Purkinje cell (primary cell): Measurements from ENCODE around the gene TMEM145. TPM values are rescaled to one million over a fixed set of nuclear protein-coding genes. Genes with fewer than 3 reads are reported as not detected.

Experiments used
- polyA plus RNA-seq: library from polyadenylated mRNA; unstranded; fragments of >200 nt; fragmentation: Nextera tagmentation; gene quantifications from 2 replicates; pipeline ENCODE4 v1.2.1, GENCODE V29; 2014

TMEM145 gene
- polyA plus RNA-seq: 7.7 and 7.8 TPM in 2 replicates

DNA sequence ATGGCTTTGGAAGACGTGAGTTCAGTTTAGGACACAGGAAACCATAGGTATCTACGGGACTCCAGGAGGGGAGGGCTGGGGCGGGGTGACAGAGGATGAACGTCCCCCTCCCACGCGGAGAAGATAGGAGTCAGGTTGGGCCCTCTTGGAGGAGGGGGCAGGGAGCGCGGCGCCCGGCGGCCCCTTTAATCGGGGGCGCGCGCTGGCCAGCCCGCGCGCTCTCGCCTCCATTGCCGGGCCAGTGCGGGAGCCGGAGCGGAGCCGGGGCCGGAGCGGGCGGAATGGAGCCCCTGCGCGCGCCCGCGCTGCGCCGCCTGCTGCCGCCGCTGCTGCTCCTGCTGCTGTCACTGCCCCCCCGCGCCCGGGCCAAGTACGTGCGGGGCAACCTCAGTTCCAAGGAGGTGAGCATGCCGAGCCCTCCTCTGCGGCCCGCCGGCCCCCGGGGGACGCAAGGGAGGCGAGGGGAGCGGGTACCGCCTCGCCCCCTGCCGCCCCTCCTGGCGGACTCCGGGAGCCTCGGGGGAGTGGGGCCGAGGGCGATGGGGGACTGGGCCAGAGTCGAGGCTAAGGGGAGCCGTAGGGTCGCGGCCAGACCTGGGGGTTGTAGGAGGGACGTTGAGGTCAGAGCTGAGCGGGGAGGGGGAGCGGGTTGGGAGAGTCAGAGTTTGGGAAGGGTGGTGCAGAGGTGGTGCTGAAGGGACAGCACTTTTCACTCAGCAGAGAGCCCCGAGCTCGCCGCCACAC lies at the start of gene TMEM145:
TSS of gene TMEM145 (plus strand) at position 214 of the 744 bp plus-strand sequence. CDS start at position 282, 68 bp downstream.

DNA sequence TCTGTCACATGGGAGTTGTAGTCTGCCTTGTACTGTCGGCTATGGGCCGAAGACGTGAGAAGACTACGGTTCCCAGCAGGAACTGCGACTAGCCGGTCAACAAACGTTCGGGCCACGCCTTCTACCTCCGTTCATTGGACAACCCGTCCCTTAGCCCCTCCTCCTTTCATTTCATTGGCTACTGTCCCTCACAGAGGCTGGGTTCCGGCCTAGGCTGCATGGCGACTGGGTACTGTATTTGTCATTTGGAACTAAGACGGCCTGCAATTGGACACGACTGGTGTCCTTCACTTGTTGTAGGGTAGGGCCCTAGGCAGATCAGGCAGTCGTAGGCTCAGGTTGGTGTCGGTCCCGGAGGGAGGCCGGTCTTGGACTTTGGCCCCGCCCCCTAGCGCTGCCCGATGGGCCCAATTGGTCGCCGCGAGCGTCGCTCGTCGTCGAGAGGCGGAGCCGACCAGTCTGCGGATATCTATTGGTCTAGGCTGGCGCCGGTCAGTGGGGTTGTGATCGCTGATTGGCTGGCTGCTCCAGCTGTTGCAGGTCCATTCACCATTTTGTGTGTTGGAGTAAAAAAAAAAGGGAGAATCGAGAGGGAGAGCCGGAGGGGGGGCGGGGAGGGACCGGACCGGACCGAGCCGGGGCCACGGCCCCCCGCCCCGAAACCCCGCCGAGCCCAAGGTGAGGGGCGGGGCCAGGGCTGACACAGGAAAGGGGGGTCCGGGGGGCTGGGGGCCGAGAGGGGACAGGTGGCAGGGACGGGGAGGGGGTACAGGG lies 44.2 kb upstream of the TMEM145 start, which contains the start of gene CIC:
TSS of gene CIC (plus strand) at position 549 of the 774 bp plus-strand sequence. CDS start 2,532 bp downstream, outside the sequence.

GRCh38 chr19:42301646-42302203 lies 11.4 kb upstream of the TMEM145 start, which contains the start of gene PRR19:
Gene PRR19 (plus strand): TSS chr19:42302132. CDS start chr19:42309585, 7,453 bp downstream.

DNA sequence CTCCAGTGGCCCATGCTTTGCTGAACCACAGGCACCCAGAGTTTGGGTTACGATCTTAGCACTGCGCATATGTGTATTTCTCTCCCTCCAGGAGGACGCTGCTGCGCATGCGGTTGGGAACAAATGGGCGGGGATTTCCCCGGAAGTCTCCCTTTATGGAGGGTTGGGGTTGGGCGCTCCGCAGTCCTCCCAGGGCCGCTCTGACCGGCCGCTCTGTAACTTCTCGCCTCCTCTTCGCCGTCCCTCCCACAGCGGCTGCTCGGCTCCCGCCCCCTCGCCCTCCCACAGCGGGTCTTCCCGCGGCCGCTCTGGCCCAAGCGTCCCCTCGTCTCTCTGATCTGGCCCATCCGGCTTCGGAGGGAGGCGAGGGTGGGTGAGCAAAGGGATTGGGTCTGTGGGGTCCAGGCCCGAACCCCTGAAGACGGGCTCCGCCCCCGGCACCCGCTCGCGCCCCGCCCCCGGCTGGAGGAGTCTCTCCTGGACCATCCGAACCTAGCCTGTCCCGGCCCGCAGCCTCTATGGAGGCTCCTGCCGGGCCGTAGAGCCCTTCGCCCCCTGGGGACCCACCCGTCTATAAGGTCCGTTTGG lies 12.3 kb downstream of the TMEM145 start, which contains the start of gene MEGF8:
TSS of gene MEGF8 (plus strand) at position 328 of the 588 bp plus-strand sequence. CDS start 609 bp downstream, outside the sequence.

Other genes starting within 250 kb of the TMEM145 start
- gene GRIK5, start 243.1 kb upstream of the TMEM145 start, polyA plus RNA-seq: 0.29 and 0.40 TPM in 2 replicates
- gene ZNF574, start 237.1 kb upstream of the TMEM145 start, polyA plus RNA-seq: 1.5 and 1.8 TPM in 2 replicates
- 0.56 TPM in 1 of 2 replicates, not detected in the other for gene POU2F2, start 180.9 kb upstream of the TMEM145 start, polyA plus RNA-seq
- gene DEDD2, start 95.6 kb upstream of the TMEM145 start, polyA plus RNA-seq: 7.2 and 13.2 TPM in 2 replicates
- gene ZNF526, start 93.0 kb upstream of the TMEM145 start, polyA plus RNA-seq: 0.23 and 0.84 TPM in 2 replicates
- gene GSK3A, start 70.7 kb upstream of the TMEM145 start, polyA plus RNA-seq: 5.4 and 7.3 TPM in 2 replicates
- not detected in 2 replicates for gene ERF, start 58.2 kb upstream of the TMEM145 start, polyA plus RNA-seq
- gene CIC, start 44.1 kb upstream of the TMEM145 start, polyA plus RNA-seq: 0.52 and 0.62 TPM in 2 replicates
- not detected in 2 replicates for gene PRR19, start 11.2 kb upstream of the TMEM145 start, polyA plus RNA-seq
- gene PAFAH1B3, start 10.7 kb upstream of the TMEM145 start, polyA plus RNA-seq: 18.3 and 25.0 TPM in 2 replicates
- 1.2 and 2.8 TPM in 2 replicates for gene MEGF8, start 12.3 kb downstream of the TMEM145 start, polyA plus RNA-seq
- gene CNFN, start 77.0 kb downstream of the TMEM145 start, polyA plus RNA-seq: 10.5 and 29.7 TPM in 2 replicates
- not detected in 2 replicates for gene LIPE, start 114.1 kb downstream of the TMEM145 start, polyA plus RNA-seq
- gene CXCL17, start 129.6 kb downstream of the TMEM145 start, polyA plus RNA-seq: not detected in 2 replicates
- gene CEACAM1, start 215.2 kb downstream of the TMEM145 start, polyA plus RNA-seq: 0.32 TPM in 1 of 2 replicates, not detected in the other